ENCODE results near the gene MACF1.
A peak's percentile ranks its signal among the peaks of the same experiment; 100 is the strongest.
"Not testable (repeated sequence)": the region's sequence is repeated elsewhere in the genome, so short reads cannot be mapped to it uniquely, and the experiment has no call there.

The MACF1 gene

DNA sequence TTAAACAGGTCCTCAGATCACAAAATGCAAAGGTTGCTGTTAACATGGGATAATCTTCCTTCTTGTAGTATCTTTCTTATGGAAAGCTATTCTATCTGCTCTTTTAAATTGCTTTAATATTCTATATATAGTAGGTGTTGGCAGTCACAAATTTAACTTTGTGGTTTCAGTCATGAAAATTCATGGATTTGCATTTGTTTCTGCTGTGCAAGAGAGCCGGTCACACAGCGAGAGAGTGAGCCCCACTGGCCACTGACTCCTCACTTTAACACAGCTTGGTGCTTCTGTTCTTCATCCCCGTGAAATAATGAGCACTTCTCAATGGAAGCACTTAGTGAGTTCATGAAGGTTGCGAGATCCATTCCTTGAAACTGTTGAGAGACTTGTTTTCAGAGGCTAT, 268.8 kb downstream of the MACF1 start:
- DNase-seq = no peak

DNA sequence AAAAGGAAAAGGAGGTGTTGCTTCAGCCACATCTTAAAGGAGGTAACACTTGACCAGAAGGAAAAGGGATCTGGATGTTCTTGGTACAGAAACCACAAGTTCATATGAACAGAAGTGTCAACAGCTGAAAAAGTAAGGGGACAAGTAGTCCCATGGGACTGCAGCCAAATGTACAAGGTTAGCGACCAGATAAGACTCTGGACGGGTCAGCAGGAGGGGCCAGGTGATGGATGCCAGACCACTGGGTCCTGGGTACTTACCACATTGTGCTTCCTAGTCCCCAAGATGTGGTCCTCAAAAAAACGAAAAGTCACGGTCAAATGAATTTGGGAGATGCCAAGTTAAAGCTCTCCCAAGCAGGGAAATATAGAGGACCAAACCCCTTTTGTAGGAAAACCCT, 270.3 kb downstream of the MACF1 start:
- DNase-seq = no peak

DNA sequence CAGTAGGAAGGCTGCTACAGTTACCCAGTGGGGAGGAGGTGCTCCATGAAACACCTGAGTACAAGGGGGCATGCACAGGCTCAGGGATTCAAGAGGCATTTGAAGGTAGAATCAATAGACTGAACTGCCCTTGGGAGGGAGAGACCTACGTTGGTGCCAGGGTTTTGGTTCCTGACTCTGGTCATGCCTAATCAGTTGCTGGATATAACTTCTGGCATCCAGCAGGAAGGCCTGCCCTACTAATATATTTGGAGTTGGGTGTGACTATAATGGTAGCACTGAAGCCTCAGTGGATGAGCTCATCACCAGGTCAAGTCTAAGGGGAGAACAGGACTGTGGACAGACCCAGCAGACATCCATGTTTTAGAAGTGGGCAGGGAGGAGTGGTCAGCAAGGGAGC, 271.1 kb downstream of the MACF1 start:
- not testable (repeated sequence) for DNase-seq

DNA sequence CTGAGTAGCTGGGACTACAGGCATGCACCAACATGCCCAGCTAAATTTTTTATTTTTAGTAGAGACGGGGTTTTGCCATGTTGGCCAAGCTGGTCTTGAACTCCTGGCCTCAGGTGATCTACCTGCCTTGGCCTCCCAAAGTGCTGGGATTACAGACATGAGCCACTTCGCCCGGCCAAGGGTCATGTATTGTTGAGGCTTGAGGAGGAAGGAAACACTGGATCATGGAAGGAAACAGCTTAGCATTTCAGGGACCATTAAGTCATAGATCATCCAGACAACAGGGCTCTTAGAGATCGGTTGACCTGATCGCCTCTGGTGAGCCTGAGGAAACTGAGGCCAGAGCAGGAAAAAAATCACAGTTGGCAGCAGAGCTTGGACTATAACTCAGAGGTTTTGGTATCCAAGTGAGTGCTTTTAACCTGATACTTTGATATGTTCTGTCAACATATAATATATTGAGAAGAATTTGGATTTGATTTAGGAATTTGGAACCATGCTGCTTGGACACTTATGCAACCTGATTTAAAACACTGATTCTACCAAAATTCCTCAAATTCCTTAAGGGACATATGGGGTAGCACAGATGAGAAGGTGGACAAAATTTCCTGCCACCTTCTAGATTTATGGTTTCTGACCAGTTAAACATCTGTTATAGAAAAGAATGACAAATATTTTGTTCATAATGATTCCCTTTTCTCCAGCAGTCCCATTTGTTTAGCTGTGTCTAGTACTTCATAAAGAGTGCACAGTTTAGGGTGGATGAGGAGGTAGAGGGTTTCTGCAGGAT, 273.8 kb downstream of the MACF1 start:
- no peak for DNase-seq

DNA sequence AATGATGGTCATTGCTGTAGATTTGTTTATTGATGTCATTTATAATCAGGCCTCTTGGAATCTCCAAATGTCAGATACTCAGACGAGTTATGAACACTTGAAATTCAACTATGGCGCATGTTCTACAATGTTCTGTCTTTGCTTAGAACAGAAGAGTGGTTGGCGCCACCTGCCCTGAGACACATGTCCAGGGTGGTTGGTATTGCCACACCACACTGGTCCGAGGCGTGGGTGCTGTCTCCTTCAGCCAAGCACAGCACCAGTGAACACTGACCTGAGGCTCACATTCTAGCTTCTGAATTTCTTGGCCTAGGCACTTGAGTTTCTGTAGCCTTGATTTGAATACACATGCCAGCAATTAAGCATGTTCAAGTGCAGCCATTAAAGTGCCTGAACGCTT, 276.8 kb downstream of the MACF1 start:
- no peak for DNase-seq

DNA sequence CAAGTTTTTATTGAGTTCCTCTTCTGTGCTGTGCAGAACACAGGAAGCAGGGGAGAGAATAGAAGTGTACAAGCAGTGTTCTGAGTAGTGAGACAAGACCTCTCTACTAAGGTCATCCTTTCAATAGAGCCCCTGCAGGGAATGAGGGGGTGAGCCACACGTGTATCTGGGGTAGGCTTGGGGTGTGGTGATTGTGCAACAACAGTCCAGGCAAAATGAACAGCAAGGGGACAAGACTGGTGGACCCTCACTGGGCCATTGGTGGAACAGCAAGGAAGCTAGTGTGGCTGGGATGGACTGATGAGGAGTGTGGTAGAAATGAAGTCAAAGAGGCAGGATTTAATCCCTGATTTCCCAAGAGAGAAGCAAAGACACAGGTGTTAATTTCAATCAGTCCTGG, 278.8 kb downstream of the MACF1 start:
- no peak for DNase-seq

DNA sequence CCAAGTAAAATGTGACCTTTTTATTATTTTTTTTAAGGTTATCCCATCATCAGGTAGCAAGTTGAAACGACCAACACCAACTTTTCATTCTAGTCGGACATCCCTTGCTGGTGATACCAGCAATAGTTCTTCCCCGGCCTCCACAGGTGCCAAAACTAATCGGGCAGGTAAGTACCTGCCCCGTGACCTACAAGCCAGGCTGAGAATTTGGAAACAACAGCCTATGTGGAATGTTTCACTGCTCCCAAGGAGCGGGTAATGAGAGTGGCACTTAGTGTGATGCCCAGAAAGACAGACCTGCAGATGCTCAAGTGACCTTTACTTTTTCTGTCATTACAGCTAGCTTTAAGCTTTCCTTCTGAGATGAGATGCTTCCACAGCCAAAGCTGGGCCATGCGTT, 280.1 kb downstream of the MACF1 start:
- DNase-seq = no peak

DNA sequence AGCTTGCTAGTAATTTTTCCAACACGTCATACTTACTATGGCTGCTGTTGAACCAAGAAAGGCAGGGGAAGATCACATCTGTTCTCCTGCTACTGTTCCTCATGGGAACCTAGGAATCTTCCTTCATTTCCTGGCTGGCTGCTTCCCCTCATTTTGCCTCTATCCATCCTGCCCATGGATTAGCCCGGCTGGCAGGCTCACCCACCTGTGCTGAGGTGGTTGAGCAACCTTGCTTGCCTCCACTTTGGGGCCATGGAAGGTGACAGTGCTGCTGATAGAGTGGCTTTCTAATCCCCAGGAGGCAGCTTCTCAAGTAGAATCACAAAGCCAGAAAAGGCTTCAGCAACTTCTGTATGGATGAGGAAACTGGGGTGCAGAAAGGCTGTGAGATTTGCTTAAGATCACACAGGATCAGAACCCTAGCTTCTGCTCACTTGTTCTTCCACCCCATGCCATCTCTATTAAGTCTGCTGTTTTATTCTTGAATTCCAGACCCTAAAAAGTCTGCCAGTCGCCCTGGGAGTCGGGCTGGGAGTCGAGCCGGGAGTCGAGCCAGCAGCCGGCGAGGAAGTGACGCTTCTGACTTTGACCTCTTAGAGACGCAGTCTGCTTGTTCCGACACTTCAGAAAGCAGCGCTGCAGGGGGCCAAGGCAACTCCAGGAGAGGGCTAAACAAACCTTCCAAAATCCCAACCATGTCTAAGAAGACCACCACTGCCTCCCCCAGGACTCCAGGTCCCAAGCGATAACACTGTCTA, 280.7 kb downstream of the MACF1 start:
- DNase-seq = no peak

DNA sequence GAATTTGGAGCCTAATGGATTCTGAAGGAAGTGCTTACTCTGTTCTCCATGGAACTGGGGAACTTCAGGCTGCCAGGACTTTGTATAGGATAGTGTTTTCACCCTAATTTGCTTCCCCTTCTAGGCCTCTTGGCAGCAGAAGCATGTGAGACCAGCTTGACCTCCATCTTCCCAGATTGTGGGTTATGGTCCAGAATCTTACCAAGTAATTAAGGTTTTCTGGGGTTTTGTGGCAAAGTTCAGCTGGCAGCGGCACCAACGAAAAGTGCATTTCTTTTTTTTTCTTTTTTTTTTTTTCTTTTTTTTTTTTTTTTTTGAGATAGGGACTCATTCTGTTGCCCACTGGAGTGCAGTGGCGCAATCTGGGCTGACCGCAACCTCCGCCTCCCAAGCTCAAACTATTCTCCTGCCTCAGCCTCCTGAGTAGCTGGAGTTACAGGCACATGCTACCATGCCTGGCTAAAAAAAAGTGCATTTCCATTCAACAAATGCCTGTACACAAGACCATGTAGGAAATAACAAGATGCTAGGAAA, 283.6 kb downstream of the MACF1 start:
- no peak for DNase-seq

DNA sequence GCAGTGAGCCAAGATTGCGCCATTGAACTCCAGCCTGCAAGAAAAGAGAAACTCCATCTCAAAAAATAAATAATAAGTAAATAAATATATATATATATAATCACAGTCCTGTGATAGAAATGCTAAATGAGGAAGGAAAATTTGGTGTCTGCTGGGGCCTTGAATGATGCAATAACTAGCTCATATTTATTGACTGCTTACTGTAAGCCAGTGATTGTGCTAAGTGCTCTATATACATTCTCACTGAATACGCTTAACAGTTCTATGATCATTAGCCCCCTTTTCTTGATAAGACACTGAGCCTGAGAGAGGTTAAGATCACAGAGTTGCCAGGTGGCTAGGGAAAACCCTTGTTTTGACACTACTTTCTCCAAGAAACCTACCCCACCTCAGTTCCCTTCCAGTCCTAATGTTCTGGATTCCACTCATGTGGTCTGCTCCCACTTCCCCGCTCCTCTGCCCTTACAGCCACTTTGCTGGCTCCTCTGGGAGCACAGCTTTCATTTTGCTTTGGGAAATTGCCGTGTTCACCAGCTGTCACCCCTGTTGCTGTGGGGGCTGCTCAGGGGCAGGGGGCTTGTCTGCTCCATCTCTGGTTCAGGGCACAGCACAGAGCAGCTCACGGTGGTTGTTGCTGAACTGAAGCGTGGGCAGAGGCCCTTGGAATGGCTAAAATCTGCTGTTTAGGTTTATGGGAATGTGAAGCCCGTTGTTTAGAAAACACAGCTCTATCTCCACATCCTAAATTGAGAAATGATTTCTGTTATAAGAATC, 284.5 kb downstream of the MACF1 start:
- DNase-seq = no peak

DNA sequence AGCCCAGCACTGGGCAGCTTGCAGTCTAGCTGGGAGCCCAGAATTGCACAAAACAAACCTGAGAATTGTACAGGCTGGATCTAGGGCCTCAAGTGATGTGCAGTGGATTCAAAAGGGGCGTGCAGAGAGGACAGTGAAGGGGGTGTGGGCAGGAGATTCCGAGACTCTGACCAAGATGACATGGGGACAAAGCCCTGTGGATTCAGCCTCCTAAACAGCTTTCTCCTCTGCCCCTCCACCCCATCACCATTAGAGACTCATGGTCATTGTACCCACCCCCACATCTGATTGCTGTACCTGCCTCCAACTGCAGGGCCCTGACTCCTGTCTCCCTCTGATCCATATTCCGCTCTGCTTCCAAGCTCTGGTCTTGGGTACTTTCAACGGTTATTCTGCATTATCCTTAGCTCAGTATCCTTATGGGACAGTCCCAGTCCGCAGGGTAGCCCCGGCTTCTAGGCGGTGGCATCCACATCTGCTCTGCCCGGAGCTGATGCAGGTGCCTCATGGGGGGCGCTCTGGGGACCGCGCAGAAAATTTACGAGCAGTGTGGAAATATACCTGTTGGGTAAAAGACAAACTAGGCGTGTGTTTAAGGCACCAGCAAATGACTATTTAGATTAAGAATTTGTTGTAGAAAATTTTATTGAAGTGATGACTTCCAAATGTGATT, 285.2 kb downstream of the MACF1 start:
- no peak for DNase-seq

DNA sequence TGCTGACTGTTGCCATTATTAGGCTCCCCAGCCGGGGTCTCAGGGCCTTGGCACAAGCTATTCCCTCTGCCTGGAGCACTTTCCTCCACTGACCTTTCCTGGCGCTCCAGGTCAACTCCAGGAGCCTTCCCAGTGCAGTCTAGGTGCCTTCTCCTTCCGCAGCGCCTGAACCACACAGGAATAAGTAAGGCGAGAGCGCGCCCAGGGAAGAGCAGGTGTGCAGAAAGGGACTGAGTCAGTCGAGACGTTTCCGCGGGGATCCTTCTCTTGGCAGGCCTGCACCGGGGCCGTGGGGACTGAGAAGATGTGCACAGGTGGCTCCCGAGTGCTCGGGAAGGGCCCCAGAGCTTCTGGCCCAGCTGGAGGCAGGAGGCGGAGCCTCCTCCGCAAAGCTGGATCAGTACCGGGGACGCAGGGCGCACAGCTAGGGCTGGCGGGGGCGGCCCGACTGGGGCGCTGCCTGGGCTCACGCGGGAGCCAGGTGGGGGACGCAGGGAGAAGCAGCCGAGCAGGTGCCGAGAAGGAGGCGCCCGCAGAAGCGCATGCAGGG, 286.2 kb downstream of the MACF1 start:
- no peak for DNase-seq

DNA sequence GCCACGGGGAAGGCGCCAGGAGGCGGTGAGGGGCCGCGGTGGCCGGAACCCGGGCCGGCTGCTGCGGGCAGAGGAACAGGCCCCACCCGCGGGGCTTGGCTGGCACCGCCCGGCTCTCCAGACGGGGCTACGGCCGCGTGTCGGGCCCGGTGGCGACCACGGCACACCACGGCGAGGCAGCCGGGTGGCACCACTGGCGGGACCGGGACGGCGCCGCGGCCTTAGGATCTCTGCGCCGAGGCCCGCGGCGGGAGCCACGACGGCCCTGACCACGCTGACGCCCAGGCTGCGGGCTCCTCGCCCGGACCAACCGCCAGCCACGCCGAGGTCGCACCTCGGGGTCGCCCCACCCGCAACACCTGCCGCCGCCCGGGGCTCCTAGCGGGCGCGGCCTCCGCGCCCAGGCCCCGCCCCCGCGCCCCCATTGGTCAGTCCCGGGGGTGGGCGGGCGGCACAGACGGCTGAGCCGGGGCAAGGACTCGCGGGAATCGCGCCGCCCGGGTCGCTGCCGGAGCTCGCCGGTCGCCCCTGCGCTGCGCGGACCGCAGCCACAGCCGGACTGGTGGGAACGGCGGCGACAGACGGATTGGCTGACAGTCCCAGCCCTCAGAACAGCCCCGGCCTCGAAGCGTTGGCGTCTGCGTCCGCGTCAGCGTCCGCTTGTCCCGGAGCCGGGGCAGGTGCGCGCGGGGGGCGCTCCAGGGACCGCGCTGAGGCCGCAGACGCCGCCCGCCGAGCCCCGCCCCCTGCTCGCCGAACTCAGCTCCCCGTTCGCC, 286.8 kb downstream of the MACF1 start, which contains the start of gene BMP8A:
BMP8A (plus strand) TSS at position 491 of the 776 bp plus-strand sequence. CDS start 356 bp downstream, outside the sequence.
- peak; percentile 83 for DNase-seq

DNA sequence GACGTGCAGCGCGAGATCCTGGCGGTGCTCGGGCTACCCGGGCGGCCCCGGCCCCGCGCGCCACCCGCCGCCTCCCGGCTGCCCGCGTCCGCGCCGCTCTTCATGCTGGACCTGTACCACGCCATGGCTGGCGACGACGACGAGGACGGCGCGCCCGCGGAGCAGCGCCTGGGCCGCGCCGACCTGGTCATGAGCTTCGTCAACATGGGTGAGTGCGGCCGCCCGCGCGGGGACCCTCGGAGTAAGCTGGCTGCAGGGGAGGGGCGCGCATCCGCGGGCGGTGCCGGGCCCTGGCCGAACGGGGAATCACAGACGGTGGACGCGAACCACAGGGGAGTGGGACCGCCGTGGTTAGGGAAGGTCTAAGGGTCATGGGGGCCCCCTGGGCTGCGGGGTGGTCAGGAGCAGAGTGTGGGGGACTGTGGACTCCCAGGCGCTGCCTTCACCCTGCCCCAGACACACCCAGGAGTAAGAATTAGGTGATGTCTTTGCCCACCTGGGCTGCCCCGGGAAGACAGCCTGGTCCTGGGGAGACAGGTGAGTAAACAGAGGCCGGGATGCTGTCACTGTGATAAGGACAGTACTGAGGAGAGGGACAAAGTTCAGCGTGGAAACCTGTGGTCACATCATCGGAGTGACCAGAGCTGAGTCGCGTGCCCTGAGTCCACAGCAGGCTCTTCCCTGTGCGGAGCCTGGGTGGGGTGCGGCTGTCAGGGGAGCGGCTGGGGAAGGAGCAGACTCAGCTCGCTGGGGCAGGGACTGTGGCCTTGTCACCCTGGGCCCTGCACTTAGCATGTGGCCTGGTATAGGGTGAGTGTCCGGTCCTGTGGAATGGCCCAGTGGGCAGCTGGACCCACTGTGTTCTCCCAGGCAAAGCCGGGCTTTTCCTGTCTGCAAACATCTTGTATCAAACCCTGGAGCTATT, 287.9 kb downstream of the MACF1 start:
- not testable (repeated sequence) for DNase-seq

DNA sequence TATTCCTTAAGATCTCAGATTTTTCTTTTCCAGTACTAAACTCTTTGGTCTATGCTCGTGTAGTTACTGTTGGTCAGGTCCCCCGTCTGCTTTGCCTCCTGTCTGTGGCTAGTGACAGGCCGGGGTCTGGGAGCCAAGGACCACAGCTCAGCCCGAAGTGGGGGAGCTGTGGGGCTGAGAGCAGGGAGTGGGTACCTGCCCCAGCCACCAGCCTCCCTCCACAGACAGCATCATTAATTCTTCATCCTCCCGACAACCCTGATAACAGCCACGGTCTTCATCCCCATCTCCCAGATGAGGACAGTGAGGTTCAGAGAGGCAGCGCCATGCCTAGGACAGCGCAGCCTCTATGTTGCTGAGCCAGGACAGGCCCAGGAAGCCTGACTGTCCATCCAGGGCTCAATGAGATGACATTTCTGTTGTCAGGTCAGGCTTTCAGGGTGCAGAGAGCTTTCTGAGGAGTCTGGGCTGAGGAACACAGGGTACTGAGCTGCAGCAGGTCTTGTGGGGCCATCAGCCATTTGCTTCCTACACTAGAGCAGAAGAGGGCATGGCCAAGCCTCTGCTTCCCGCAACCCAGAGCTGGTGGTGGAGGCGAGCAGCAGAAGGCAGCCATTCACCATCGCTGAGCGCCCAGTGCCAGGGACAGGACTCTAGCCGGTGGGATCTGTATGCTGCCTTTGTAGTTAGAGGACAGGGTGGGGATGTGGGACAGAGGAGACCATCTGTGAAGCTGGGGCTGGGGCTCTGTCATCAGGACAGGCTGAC, 288.7 kb downstream of the MACF1 start:
- not testable (repeated sequence) for DNase-seq

DNA sequence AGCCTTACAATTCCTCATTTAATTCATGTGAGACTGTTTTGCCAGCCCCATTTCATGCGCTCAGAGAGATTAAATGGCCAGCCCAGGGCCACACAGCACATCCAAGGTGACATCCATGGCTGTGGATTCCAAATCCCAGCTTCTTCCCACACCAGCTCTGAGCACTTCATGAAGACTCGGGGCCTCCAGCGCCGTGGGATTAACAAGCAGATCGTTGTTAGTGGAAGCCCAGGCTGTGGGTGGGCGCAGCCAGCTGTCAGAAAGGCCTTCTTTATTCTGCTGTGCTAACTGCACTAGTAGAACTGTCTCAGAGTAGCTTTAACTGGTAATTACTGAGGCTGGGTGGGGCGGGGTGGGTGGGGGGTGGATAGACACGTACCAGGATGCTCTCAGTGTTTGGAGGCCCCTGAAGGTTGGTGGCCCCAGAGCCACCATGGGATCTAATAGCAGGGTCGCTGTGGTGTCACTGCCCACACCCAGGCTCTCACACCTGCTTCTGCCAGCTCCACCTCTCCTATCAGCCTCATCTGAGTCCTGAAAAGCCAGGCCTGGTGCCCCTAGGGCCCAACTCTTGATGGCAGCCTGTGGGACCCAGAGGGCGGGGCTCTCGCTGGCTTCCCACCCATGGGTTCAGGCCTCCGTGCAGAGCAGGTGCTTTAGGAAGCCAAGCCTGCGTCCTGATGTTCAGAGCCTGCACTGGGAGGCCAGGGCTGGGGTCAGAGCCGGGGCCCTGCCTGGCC, 290.3 kb downstream of the MACF1 start:
- no peak for DNase-seq

DNA sequence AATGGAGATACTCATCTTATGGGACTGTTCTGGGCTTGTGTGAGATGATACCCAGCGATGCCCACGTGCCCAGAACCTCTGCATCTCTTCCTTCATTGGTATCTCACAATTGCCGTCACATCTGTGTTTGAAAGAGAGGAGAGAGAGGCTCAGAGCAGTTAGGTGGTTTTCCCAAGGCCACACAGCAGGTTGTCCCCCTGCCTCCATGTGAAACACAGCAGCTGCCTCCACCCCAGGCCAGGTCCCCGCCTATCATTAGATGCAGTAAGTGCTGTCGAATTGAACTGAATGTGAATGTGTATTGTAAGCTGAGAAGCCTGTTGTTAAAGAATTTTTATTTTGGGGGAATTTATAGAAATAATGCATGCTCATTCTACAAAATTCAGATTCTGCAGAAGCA, 292.0 kb downstream of the MACF1 start:
- not testable (repeated sequence) for DNase-seq

DNA sequence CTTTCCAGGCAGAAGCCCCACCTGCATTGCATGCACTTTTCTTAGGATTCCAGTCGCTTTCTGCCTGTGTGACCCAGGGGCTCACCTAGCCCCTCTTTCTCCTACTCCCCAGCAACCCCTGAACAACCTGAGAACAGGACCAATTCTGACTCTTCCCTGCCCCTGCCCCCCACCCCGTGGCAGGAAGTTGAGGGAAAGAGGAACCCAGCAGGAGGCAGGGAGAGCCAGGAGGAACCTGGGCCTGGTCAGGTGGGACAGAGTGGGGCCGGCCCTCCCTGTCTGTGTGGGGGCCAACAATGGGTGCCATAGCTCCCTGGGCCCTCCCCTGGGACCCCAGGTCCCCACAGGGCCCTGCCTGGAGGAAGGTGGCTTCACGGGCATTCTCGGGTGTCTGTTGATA, 293.1 kb downstream of the MACF1 start:
- no peak for DNase-seq

Measured in activated T-cell treated with anti-CD3 and anti-CD28 coated beads, Interleukin-2, amount 50 U/mL, for 1 hour (primary cell).